Motor neuron (in vitro differentiated cells): Measurements from ENCODE around the gene CADM1. TPM values are rescaled to one million over a fixed set of nuclear protein-coding genes. Genes with fewer than 3 reads are reported as not detected.
A peak's percentile ranks its signal among the peaks of the same experiment; 100 is the strongest.

Experiments
- ATAC-seq, 8 experiments: fragments of 200-7000 bp; cut with Tn5 transposase; replicated peaks in 6 of 8; 2 replicates each; pipeline ENCODE4 v1.8.0; 2021; ENCODE audit warnings: mild to moderate bottlenecking in 8 of 8, moderate library complexity in 8 of 8
- H3K27ac ChIP-seq, 2 donors: fragments of 250-450 bp; sonication (Bioruptor Pico); 2 replicates each; pipeline ENCODE4 v1.9.0; 2021; ENCODE audit warnings: antibody characterized with exemption in 2 of 2, mild to moderate bottlenecking in 2 of 2, moderate library complexity in 1 of 2
- H3K4me1 ChIP-seq, 2 donors: fragments of 250-450 bp; sonication (Bioruptor Pico); replicated peaks in 1 of 2; 2 replicates each; pipeline ENCODE4 v1.6.1; 2021; ENCODE audit warnings: antibody characterized with exemption in 2 of 2, mild to moderate bottlenecking in 2 of 2, moderate library complexity in 1 of 2
- H3K4me3 ChIP-seq, 5 donors: fragments of 250-450 bp; sonication (Bioruptor Pico); 2 replicates each; pipeline ENCODE4 v1.9.0; 2021; ENCODE audit warnings: antibody characterized with exemption in 5 of 5, mild to moderate bottlenecking in 5 of 5, moderate library complexity in 4 of 5
- WGBS, 10 experiments: fragments of 450-650 bp; shearing (Covaris generic); methylation state at CpG; one replicate each; pipeline ENCODE4 v1.0.0; 2022; 5-methylcytosine and 5-hydroxymethylcytosine counted together
- in situ Hi-C, 9 experiments: fragments of 400-800 bp; cut with MboI; loops; one replicate each; pipeline ENCODE4 v1.15.0; 2021; ENCODE audit warnings: low sequenced_read_pairs in 9 of 9, low pct_unique_long_range_greater_than_20kb in 2 of 9; ENCODE audit not compliant: unreplicated experiment in 9 of 9
- total RNA-seq, 8 experiments: library from RNA; unstranded; fragments of 300-600 nt; gene quantifications; 2 replicates each; pipeline versions ENCODE4 v1.2.3 to v1.2.4, GENCODE V29; 2022

Gene CADM1
- total RNA-seq, 8 experiments from 2014 or later = 0.71 to 129 (median 106) TPM

DNA sequence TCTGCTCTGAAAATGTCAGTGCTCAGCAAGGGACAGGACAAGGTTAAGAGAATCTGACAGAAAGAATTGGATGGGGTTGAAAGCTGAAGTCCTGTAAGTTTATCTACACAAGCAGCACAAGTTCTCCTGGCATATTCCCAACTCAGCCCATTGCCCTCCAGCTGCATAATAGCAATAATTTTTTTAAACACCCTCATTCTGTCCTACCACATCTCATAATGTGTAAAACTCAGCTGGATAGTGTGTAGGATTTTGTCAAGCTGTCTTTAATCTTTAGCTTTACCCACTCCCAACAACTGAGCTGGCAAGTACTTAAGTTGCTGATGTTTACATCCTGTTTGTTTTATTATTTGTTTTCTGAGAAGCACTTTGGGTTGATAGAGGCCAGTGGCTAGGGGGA lies 158.9 kb downstream of the CADM1 start:
- Histone ChIP-seq H3K27ac (no peak overlapping the region), H3K4me1 (peaks cover 22 to 38% of the 10 kb centered on the region in 2 donors), H3K4me3 (no peak overlapping the region)
- no peak for ATAC-seq
- in situ Hi-C loops = loop anchor here in 4 of 9 experiments (25.0 kb wide), 2 partner anchors 142 to 1342 kb away; no protein-coding TSS in a partner anchor

DNA sequence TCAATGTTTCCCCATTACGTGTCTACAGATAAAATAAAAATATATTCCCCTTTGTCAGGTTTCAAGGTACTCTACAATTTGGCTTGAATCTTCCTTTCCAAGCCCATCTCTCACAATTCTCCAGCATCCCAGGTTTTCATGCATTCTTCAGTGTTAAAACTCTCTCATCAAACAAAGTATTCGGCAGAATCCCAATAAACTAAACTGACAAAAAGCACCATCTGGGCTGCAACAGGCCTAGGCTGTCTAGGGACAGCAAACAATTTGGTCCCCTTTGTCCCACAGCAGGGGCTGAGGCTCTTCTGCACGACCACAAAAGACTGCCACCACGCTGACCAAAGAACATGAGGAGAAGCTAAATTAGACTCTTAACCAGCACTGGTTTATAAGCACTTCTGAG lies 159.4 kb downstream of the CADM1 start:
- 0 to 100% (median 43%) methylated on average over 1 to 4 of the region's 4 CpGs; no CpG with 5 or more reads in 2 of the 10 experiments for WGBS, 10 experiments
- no peak overlapping the region for H3K27ac ChIP-seq
- peaks cover 20 to 35% of the 10 kb centered on the region in 2 donors for H3K4me1 ChIP-seq
- no peak overlapping the region for H3K4me3 ChIP-seq
- no peak for ATAC-seq
- in situ Hi-C loops = loop anchor here in 4 of 9 experiments (25.0 kb wide), 2 partner anchors 142 to 1342 kb away; no protein-coding TSS in a partner anchor

DNA sequence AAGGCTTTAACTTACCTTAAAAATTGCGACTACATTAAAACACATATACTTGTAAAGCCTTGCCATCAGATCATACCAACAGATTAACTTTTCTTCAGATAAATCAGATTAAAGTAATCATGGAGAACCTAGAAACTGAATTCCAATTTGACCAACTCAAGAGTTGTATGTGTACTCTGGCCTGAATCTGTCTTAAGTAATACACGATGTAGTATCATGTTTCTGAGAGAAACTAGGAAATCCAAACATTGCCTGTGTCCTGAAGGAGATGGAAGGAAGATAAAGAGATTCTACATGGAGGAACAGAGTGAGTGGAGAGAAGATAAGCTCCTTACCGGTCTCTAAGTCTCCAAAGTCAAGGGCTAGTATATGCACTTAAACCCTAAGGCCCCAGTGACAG lies 162.1 kb downstream of the CADM1 start:
- in situ Hi-C loops = loop anchor here in 4 of 9 experiments (25.0 kb wide), 2 partner anchors 145 to 1345 kb away; no protein-coding TSS in a partner anchor
- 24 to 100% (median 81%) methylated on average over 2 to 3 of the region's 3 CpGs; no CpG with 5 or more reads in 1 of the 10 experiments for WGBS, 10 experiments
- ATAC-seq = no peak
- Histone ChIP-seq H3K4me3 (no peak overlapping the region), H3K27ac (no peak overlapping the region), H3K4me1 (peaks cover 9 to 18% of the 10 kb centered on the region in 2 donors)

DNA sequence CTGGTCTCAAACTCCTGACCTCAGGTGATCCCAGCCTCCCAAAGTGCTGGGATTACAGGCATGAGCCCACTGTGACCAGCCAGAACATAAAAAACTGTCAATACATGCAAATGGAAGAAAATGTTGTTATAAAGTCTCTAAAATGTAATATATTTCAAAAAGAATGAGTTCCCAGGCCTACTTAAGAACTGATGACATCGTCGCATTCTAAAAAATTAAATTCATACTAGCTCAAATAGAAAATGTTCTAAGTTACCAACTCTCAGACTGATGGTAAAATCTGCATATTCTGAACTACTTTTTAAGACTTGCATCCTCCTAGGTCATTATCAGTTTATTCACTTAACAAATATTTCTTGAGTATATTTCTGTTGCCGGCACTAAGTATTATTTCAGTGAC lies 163.3 kb downstream of the CADM1 start:
- in situ Hi-C loops = loop anchor here in 4 of 9 experiments (25.0 kb wide), 2 partner anchors 146 to 1346 kb away; no protein-coding TSS in a partner anchor
- Histone ChIP-seq H3K4me3 (no peak overlapping the region), H3K27ac (no peak overlapping the region), H3K4me1 (peaks cover 6 to 13% of the 10 kb centered on the region in 2 donors)
- ATAC-seq = no peak
- 52 to 100% (median 100%) methylated on average over 1 to 3 of the region's 3 CpGs; no CpG with 5 or more reads in 2 of the 10 experiments for WGBS, 10 experiments

DNA sequence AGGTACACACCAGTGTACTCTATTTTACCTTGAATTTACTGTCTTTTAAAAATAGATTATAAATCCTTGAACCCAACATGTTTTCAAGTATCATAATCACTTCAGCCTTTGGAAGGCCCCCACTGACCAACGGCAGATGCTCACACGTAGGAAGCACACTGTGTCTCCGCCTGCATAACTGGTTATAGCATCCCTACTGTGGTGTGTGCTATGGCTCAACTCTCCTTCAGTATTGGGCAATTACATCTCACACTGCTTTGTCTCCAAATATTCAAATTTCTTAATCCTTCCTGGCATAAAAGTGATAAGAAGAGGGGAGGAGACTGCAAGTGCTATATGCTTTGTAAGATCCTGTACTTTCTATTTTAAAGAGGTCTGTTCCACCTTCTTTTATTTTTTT lies 165.7 kb downstream of the CADM1 start:
- in situ Hi-C loops = loop anchor here in 4 of 9 experiments (25.0 kb wide), 2 partner anchors 149 to 1349 kb away; no protein-coding TSS in a partner anchor
- no peak for ATAC-seq
- H3K4me1 ChIP-seq = peaks cover 0 to 7% of the 10 kb centered on the region in 2 donors
- WGBS, 10 experiments = 0 to 100% (median 91%) methylated on average over 1 to 3 of the region's 3 CpGs; no CpG with 5 or more reads in 2 of the 10 experiments
- H3K27ac ChIP-seq = no peak overlapping the region
- no peak overlapping the region for H3K4me3 ChIP-seq

DNA sequence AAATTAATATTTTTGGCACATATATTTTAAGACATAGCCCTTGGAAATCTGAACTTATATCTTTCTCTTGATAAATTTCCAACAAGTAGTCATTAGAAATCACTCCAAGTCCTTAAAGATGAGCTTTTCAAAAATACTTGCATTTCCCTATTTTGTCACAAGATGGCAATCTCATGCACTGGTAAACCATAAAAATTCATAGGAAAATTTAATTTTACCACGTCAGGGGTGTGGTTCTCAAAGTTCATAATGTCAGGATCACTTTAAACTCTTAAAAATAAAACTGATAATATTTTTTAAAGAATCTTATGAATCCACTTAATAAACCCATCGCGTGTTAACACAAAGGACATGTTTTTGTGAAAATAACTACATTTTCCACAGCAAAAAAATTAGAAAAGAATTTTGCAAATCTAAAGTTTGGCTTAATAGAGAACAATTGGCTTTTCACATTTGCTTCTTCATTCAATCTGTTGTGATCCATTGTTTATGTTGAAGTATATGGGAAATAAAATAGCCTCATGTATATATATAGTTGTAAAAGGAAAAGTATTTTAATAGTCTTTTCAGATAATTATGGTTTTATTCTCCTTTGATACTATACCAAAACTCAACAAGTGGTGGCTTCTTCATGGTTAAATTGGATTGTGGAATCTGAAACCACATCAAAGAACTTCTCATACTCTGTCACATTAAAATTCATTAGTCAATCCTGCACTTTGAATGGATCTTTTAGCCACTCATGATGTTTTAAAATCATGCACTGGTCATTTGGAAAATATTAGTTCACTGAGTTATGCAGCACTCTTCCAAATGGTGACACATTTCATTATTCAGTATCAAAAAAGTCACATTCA lies 169.1 kb downstream of the CADM1 start:
- Histone ChIP-seq H3K27ac (no peak overlapping the region), H3K4me1 (peaks cover 4 to 13% of the 10 kb centered on the region in 2 donors), H3K4me3 (no peak overlapping the region)
- in situ Hi-C loops = loop anchor here in 4 of 9 experiments (25.0 kb wide), 2 partner anchors 152 to 1352 kb away; no protein-coding TSS in a partner anchor
- 30 to 86% (median 58%) methylated on average over 2 to 3 of the region's 3 CpGs for WGBS, 10 experiments
- no peak for ATAC-seq

DNA sequence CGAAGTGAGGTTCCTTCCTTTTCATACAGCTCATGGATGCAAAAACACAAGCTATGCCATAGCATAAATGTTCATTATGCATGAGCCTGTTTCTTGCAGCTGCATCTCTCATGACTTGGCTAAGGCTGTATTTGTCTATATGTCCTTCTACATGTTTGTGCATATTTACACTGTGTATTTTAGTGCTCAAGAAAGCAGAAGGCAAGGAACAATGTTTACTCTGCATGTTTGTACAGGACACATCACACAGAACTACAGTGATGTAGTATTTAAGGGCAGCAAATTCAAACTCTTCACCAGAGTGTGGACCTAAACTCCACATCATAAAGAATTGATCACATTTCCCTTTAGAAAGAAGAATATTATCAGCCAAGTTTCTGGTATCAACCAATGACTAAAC lies 170.3 kb downstream of the CADM1 start:
- 0 to 86% (median 43%) methylated on average over 1 of the region's 1 CpG; no CpG with 5 or more reads in 3 of the 10 experiments for WGBS, 10 experiments
- H3K27ac ChIP-seq = no peak overlapping the region
- H3K4me3 ChIP-seq = no peak overlapping the region
- H3K4me1 ChIP-seq = peaks cover 4 to 13% of the 10 kb centered on the region in 2 donors
- peak in 2 of 8 experiments; percentile 22 to 73 for ATAC-seq
- in situ Hi-C loops = loop anchor here in 4 of 9 experiments (25.0 kb wide), 2 partner anchors 153 to 1353 kb away; no protein-coding TSS in a partner anchor

DNA sequence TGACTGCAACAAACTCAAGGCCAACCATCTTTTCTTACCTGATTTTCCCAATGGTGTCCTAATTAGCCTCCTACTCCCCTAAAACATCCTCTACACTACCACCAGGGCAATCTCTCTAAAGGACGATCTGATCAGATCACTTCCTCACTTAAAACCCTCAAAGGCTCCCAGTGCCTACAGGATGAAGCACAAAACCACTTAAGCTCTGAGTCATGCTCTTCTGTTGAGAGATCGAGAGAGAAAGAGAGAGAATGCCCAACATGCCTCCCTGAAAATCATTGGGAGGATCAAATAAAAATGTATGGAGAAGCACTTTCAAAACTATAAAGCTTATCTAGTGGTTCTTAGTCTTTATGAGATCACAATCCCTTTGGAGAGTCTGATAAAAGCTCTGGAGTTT lies 171.1 kb downstream of the CADM1 start:
- Histone ChIP-seq H3K4me3 (no peak overlapping the region), H3K4me1 (peaks cover 4 to 13% of the 10 kb centered on the region in 2 donors), H3K27ac (no peak overlapping the region)
- no peak for ATAC-seq
- 0 to 100% (median 58%) methylated on average over 1 to 2 of the region's 2 CpGs; no CpG with 5 or more reads in 3 of the 10 experiments for WGBS, 10 experiments
- in situ Hi-C loops = loop anchor here in 4 of 9 experiments (25.0 kb wide), 2 partner anchors 154 to 1354 kb away; no protein-coding TSS in a partner anchor

DNA sequence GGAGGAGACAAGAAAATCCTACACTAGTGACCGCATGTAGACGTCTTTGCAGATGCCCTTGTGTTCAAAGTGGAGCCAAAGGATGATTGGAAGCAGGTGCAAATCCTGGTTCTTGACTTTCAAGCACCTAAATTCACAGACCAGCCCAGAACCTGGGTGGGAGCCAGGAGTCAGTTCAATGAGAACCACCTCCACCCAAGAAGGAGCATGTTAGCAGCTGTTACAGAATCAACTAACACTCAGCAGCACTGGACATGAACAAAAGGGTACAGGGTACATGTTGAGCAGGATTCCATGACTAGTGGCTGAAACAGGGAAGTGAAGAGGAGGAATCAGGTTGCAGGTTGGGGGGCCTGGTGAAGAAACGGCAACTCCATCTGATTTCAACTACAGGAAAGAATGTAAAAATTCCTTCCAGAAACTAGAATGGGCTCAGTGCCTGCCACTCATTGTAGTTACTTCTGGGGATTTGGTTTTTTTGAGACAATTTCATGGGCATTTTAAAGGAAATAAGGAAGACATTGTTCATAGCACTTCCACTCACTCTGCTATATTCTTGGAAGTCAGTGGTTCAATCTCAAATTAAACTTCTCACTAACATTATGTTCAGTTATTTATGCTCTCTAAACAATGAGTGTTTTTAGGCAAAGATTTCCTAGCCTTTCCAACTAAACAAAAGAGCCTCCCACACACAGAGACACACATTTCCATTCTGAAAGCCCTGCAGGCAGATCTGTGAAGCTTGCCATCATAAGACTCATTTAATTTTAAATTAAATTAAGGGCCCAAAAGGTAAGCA lies 173.3 kb downstream of the CADM1 start:
- Histone ChIP-seq H3K27ac (no peak overlapping the region), H3K4me1 (peaks cover 5 to 20% of the 10 kb centered on the region in 2 donors), H3K4me3 (no peak overlapping the region)
- WGBS, 10 experiments = 33 to 100% (median 79%) methylated on average over 1 to 3 of the region's 3 CpGs; no CpG with 5 or more reads in 3 of the 10 experiments
- ATAC-seq = no peak
- in situ Hi-C loops = loop anchor here in 4 of 9 experiments (25.0 kb wide), 2 partner anchors 156 to 1356 kb away; no protein-coding TSS in a partner anchor

DNA sequence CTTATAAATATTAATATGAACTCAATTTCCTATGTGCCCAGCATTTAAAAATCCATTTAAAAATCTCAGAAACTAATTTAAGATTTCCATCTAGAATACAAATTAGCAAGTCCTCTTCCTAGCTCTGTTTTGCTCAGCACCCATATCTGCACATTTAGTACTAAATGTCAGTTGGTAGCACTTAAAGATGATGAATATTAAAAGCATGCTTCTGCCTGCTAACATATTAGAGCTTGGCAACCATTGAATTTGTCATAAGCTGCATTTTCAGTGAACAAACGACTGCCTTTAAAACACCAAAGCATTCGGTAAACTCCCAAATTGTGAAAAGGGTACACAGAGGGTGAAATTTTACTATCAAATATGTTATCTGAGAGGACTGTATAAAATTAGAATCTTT lies 177.7 kb downstream of the CADM1 start:
- in situ Hi-C loops = loop anchor here in 4 of 9 experiments (25.0 kb wide), 2 partner anchors 161 to 1361 kb away; no protein-coding TSS in a partner anchor
- H3K27ac ChIP-seq = no peak overlapping the region
- 13 to 86% (median 79%) methylated on average over 1 to 2 of the region's 2 CpGs; no CpG with 5 or more reads in 1 of the 10 experiments for WGBS, 10 experiments
- peaks cover 18 to 43% of the 10 kb centered on the region in 2 donors for H3K4me1 ChIP-seq
- H3K4me3 ChIP-seq = no peak overlapping the region
- peak in 2 of 8 experiments; percentile 47 to 54 for ATAC-seq

DNA sequence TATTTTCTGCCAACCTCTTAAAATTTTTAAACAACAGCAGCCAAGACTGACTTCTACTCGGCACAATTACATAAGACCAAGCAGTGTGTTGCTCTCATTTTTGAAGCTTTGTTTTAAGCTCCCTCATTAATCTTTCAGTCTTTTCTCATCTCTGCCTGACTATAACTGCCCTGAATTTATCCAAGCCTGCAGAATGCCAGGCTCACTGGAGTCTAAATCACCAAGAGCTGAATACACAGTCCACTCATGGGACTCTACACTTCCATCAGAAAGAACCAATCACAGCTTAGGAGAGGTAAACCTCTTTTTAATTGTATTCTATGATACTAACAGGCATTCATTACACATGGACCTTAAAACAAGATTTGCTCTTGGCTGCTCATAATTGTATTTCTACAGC lies 178.7 kb downstream of the CADM1 start:
- Histone ChIP-seq H3K4me1 (peaks cover 18 to 44% of the 10 kb centered on the region in 2 donors), H3K4me3 (no peak overlapping the region), H3K27ac (peak overlapping the region in 1 of 2 donors; percentile 33)
- in situ Hi-C loops = loop anchor here in 4 of 9 experiments (25.0 kb wide), 2 partner anchors 162 to 1362 kb away; no protein-coding TSS in a partner anchor
- 0 to 100% (median 83%) methylated on average over 1 of the region's 1 CpG; no CpG with 5 or more reads in 3 of the 10 experiments for WGBS, 10 experiments
- peak in 3 of 8 experiments; percentile 21 to 57 (median 39) for ATAC-seq
